ENCODE results near the gene ASPHD2. TPM values are rescaled to one million over a fixed set of nuclear protein-coding genes. Genes with fewer than 3 reads are reported as not detected.

ASPHD2 gene
- total and polyA plus RNA-seq, 2 of the 13 experiments (the other 11 are each of a cell fraction or from before 2014, with no cell fraction given), result 0.04 TPM

DNA sequence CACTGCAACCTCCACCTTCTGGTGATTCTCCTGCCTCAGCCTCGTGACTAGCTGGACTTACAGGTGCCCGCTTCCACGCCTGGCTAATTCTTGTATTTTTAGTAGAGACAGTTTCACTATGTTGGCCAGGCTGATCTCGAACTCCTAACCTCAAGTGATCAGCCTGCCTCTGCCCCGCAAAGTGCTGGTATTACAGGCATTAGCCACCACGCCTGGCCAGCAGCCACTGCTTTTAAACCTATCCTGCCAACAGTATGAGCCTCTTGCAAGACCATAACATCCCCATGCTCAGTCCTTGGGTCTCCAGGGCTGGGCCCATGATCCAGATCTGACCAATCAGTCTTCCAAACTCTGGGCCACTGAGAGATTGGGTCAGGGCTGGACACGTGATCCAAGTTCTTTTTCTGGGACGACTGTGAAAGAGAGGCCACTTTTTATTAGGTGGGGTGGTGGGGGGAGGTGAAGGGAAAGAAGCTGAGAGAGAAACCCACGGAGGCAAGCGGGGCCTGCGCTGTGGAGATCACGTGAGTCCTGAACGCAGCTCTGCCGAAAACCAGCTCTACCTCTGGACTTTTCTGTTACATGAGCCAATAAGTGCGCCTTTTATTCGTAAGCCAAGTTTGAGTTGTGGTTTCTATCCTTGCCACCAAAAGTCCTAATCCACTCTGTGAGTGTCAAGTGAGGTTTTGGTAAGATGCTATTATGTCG lies 17.9 kb downstream of the ASPHD2 start:
- ChIA-PET CTCF (ENCODE audit: low intra/inter-chr PET ratio, low total read pairs) (no interaction called here), POLR2A (no interaction called here)
- no peak for FAIRE-seq
- Histone ChIP-seq H3K79me2 (ENCODE audit: insufficient read depth, low read length) (no peaks in the 10 kb centered on the region), H2AFZ (ENCODE audit: low read length) (no peak overlapping the region), H3K9me3 (ENCODE audit: low read length) (no peaks in the 10 kb centered on the region), H3K4me3 (replicated peaks in 1 of 3; ENCODE audit: insufficient read depth in 1 of 3, low read depth in 2 of 3, low read length in 3 of 3) (no peak overlapping the region), H3K27me3 (ENCODE audit: control insufficient read depth in 1 of 2, insufficient read depth in 2 of 2, low read length in 2 of 2) (no peaks in the 10 kb centered on the region; a peak in 1 of 5 replicates), H3K4me2 (ENCODE audit: low read depth, low read length) (no peak overlapping the region), H3K36me3 (replicated peaks in 1 of 2; ENCODE audit: control insufficient read depth in 1 of 2, insufficient read depth in 2 of 2, low read length in 2 of 2) (peaks cover 2 to 13% of the 10 kb centered on the region in 2 experiments; a peak in 4 of 5 replicates), H3K27ac (ENCODE audit: extremely low read length, insufficient read depth, low read length) (no peak overlapping the region), H3K4me1 (ENCODE audit: insufficient read depth, low read length) (no peaks in the 10 kb centered on the region), H3K9ac (ENCODE audit: insufficient read depth, low read depth, low read length) (no peak overlapping the region), H4K20me1 (ENCODE audit: insufficient read depth, low read length) (no peaks in the 10 kb centered on the region)
- in situ Hi-C loops (cut with HindIII; ENCODE audit: extremely low pct_ligation_motif_present, low pct_unique_long_range_greater_than_20kb) (no loop called here), intact Hi-C loops (cut with micrococcal nuclease; ENCODE audit: unreplicated experiment) (no loop called here)
- TF ChIP-seq ZNF550 (CRISPR knock-in tag; IDR thresholded peaks at IDR 0.05; ENCODE audit: borderline replicate concordance), result no peak
- TF ChIP-seq ZMYM3 (CRISPR knock-in tag; IDR thresholded peaks at IDR 0.05), result no peak
- TF ChIP-seq KMT2B (CRISPR knock-in tag; IDR thresholded peaks at IDR 0.05), result no peak
- WGBS (ENCODE audit: low lambda C conversion rate), result 79% methylated on average over 17 of the region's 17 CpGs
- ATAC-seq, result no peak
- no peak for DNase-seq (ENCODE audit: low spot score)
- no TSS peak for BruUV-seq (replicated peaks)

DNA sequence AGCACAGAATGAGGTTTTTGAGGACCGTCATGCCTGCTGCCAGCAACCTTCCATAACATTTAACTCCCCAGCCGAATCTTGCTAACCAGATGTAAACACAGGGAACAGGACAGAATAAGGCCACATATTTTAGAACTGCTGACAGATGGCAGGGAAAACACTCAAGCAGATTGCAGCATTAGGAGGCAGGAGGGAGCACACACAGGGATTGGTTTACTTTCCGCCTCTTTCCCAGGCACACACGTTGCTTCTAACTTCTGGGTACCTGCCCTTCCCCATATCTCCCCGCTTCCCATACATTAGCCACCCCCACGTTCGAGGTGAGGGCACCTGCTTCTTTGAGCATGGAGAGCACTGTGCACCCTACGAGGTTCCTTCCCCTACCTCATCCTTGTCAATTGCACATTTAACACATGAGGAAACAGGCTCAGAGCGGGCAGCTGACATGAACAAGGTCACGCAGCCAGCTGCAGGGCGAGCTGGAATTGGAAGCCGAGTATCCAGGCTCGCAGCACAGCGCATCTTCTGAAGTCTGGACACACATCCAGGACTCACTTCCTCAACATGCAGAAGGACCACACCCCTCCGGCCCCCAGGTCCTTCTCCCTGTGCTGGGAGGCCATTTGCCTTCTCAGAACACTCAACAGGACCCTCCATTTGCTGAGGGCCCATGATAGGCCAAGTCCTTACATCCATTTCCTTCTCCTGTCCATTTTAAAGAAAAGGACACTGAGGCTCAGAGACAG lies 18.7 kb downstream of the ASPHD2 start:
- H3K27me3 ChIP-seq (ENCODE audit: control insufficient read depth in 1 of 2, insufficient read depth in 2 of 2, low read length in 2 of 2), result no peaks in the 10 kb centered on the region
- H3K79me2 ChIP-seq (ENCODE audit: insufficient read depth, low read length), result no peaks in the 10 kb centered on the region
- no TSS peak for BruUV-seq (replicated peaks)
- intact Hi-C loops (cut with micrococcal nuclease; ENCODE audit: unreplicated experiment), result no loop called here
- WGBS (ENCODE audit: low lambda C conversion rate), result 70% methylated on average over 15 of the region's 15 CpGs
- H2AFZ ChIP-seq (ENCODE audit: low read length), result no peak overlapping the region
- ChIA-PET CTCF (ENCODE audit: low intra/inter-chr PET ratio, low total read pairs) (no interaction called here), POLR2A (no interaction called here)
- in situ Hi-C loops (cut with HindIII; ENCODE audit: extremely low pct_ligation_motif_present, low pct_unique_long_range_greater_than_20kb), result no loop called here
- no peak for DNase-seq (ENCODE audit: low spot score)
- no peak for FAIRE-seq
- no peaks in the 10 kb centered on the region for H4K20me1 ChIP-seq (ENCODE audit: insufficient read depth, low read length)
- peaks cover 3 to 17% of the 10 kb centered on the region in 2 experiments for H3K36me3 ChIP-seq (replicated peaks in 1 of 2; ENCODE audit: control insufficient read depth in 1 of 2, insufficient read depth in 2 of 2, low read length in 2 of 2)
- no peak overlapping the region for H3K4me2 ChIP-seq (ENCODE audit: low read depth, low read length)
- H3K4me3 ChIP-seq (replicated peaks in 1 of 3; ENCODE audit: insufficient read depth in 1 of 3, low read depth in 2 of 3, low read length in 3 of 3), result no peak overlapping the region
- no peaks in the 10 kb centered on the region for H3K9me3 ChIP-seq (ENCODE audit: low read length)
- no peak overlapping the region for H3K27ac ChIP-seq (ENCODE audit: extremely low read length, insufficient read depth, low read length)
- no peaks in the 10 kb centered on the region for H3K4me1 ChIP-seq (ENCODE audit: insufficient read depth, low read length)
- H3K9ac ChIP-seq (ENCODE audit: insufficient read depth, low read depth, low read length), result no peak overlapping the region
- ATAC-seq, result no peak
- TF ChIP-seq, protein P1, sequence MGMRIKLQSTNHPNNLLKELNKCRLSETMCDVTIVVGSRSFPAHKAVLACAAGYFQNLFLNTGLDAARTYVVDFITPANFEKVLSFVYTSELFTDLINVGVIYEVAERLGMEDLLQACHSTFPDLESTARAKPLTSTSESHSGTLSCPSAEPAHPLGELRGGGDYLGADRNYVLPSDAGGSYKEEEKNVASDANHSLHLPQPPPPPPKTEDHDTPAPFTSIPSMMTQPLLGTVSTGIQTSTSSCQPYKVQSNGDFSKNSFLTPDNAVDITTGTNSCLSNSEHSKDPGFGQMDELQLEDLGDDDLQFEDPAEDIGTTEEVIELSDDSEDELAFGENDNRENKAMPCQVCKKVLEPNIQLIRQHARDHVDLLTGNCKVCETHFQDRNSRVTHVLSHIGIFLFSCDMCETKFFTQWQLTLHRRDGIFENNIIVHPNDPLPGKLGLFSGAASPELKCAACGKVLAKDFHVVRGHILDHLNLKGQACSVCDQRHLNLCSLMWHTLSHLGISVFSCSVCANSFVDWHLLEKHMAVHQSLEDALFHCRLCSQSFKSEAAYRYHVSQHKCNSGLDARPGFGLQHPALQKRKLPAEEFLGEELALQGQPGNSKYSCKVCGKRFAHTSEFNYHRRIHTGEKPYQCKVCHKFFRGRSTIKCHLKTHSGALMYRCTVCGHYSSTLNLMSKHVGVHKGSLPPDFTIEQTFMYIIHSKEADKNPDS (CRISPR knock-in tag; IDR thresholded peaks at IDR 0.05), result no peak
- no peak for TF ChIP-seq NFKBIZ (CRISPR knock-in tag; IDR thresholded peaks at IDR 0.05)
- no peak for TF ChIP-seq HNRNPK (IDR thresholded peaks at IDR 0.05; ENCODE audit: low read depth, low read length, poor library complexity, severe bottlenecking)
- no peak for TF ChIP-seq ZNF207 (IDR thresholded peaks at IDR 0.05; ENCODE audit: borderline replicate concordance)
- no peak for TF ChIP-seq CEBPG (CRISPR knock-in tag; IDR thresholded peaks at IDR 0.05)
- TF ChIP-seq, protein P2, sequence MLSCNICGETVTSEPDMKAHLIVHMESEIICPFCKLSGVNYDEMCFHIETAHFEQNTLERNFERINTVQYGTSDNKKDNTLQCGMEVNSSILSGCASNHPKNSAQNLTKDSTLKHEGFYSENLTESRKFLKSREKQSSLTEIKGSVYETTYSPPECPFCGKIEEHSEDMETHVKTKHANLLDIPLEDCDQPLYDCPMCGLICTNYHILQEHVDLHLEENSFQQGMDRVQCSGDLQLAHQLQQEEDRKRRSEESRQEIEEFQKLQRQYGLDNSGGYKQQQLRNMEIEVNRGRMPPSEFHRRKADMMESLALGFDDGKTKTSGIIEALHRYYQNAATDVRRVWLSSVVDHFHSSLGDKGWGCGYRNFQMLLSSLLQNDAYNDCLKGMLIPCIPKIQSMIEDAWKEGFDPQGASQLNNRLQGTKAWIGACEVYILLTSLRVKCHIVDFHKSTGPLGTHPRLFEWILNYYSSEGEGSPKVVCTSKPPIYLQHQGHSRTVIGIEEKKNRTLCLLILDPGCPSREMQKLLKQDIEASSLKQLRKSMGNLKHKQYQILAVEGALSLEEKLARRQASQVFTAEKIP (CRISPR knock-in tag; IDR thresholded peaks at IDR 0.05; ENCODE audit: borderline replicate concordance), result no peak
- no peak for TF ChIP-seq ZNF773 (CRISPR knock-in tag; IDR thresholded peaks at IDR 0.05; ENCODE audit: borderline replicate concordance)
- no peak for TF ChIP-seq SALL1 (CRISPR knock-in tag; IDR thresholded peaks at IDR 0.05)
- no peak for TF ChIP-seq MYNN (CRISPR knock-in tag; IDR thresholded peaks at IDR 0.05; ENCODE audit: low read depth)
- TF ChIP-seq TCF7L2 (IDR thresholded peaks at IDR 0.05; ENCODE audit: low read depth, low read length), result no peak
- TF ChIP-seq, protein P3, sequence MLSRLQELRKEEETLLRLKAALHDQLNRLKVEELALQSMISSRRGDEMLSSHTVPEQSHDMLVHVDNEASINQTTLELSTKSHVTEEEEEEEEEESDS (CRISPR knock-in tag; IDR thresholded peaks at IDR 0.05; ENCODE audit: borderline replicate concordance), result no peak

Measured in HepG2 (cell line).